HL-60/S4 (cell line): Measurements from ENCODE around the gene FAM83G.
"Not testable (repeated sequence)": the region's sequence is repeated elsewhere in the genome, so short reads cannot be mapped to it uniquely, and the experiment has no call there.

Experiments used
- in situ Hi-C: fragments of 300-500 bp; cut with MboI; formaldehyde crosslinking; loops from 2 replicates; pipeline ENCODE4 v1.14.3; 2022; ENCODE audit warnings: low sequenced_read_pairs

Gene FAM83G

DNA sequence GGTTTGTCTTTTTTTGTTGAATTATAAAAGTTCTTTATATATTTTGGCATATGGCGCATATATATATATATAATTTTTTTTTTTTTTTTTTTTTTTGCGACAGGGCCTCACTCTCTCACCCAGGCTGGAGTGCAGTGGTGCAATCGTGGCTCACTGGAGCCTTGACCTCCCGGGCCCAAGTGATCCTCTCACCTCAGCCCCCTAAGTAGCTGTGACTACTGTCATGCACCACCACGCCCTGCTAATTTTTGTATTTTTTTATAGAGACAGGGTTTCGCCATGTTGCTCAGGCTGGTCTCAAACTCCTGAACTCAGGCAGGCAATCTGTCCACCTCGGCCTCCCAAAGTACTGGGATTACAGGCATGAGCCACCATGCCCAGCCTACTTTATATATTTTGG lies 82.0 kb downstream of the FAM83G start:
- in situ Hi-C loops = not testable (repeated sequence)

DNA sequence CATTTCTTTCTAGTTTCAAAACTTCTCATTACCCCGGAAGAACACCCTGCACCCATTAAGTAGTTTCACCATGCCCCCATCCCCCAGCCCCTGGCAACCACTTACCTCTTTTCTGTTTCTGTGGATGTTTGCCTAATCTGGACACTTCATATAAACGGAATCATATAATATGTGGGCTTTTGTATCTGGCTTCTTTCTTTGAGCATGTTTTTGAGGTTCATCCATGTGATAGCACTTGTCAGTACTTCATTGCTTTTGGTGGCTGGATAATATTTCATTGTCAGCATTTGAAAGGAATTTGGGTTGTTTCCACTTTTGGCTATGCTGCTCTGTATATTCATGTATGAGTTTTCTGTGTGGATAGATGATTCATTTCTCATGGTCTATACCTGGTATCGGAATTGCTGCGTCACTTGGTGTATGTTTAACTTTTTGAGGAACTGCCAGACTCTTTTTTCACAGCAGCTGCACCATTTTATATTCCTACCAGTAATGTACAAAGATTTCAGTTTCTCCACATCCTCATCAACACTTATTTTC lies 82.6 kb downstream of the FAM83G start:
- in situ Hi-C loops = no loop called here

GRCh38 chr17:18921485-18921884 lies 83.1 kb downstream of the FAM83G start:
- in situ Hi-C loops = no loop called here

DNA sequence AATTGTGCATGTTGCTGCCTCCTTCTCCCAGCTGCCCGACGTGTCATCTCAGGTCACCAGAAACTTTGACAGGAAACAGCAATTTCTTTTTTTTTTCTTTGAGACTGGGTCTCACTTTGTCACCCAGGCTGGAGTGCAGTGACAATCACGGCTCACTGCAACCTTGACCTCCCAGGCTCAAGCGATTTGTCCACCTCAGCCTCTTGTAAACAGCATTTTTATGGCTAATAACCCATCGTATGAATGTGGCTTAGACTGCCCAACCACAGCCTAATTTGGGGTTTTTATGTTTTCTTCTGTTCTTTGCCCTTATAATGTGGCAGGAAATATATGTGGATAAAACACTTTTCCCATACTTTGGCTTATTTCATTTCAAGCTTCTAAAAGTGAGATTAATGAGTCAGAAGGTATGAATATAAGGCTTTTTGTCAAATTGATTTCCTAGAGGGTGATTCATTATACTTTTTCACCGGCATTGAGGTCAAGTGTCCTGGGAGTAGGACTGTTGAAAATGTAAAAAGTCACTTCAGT lies 83.6 kb downstream of the FAM83G start:
- in situ Hi-C loops = no loop called here

- in situ Hi-C loops = no loop called here
Observed at GRCh38 chr17:18919963-18920362, 84.6 kb downstream of the FAM83G start.
